Stimulated activated CD4-positive, alpha-beta T cell treated with anti-CD3 and anti-CD28 coated beads, TNF-alpha, amount 100 ng/mL, for 4 hours (primary cell): ENCODE results near the gene MDH2.
"Not testable (repeated sequence)": the region's sequence is repeated elsewhere in the genome, so short reads cannot be mapped to it uniquely, and the experiment has no call there.

ENCODE experiments used
- DNase-seq, 3 experiments: peaks; one replicate each; pipeline ENCODE4 v3.0.0-alpha.2; 2020; ENCODE audit warnings: low read depth in 3 of 3

Gene MDH2

DNA sequence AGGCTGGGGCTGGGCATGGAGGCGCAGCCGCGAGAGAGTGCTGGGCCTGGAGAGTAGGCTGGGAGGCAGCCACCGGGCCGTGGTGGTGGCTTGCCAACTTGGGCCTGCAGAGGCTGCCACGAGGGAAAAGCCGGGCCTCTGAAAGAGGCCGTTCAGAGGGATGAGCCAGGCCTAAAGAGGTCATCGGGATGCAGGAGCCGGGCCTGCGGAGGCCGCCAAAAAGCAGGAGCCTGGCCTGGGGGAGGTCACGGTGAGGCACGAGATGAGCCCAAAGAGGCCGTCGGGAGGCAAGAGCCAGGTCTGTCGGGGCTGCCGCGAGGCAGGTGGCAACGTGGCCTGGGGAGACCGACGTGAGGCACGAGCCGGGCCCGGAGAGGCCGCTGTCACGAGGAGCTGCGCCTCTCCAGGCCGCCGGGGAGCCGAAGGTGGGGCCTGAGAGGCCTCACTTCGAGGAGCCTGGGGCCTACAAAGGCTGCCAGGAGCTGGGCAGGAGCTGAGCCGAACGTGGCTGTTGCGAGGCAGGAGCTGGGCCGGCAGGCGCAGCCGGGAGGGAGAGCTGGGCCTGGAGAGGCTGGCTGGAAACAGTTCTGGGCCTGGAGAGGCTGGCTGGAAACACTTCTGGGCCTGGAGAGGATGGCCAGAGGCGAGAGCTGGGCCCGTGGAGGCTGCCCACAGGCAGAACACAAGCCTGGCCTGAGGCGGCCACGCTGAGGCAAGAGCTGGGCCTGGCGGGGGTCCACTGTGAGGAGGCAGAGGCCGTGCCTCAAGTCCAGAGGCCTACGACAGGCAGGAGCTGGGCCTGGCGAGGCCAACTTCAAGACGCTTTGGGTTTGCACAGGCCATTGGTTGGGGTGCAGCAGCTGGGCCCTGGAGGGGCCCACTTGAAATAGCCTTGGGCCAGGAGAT lies 24.6 kb downstream of the MDH2 start:
- no peak for DNase-seq

GRCh38 chr7:76073335-76073990 lies 25.6 kb downstream of the MDH2 start:
- no peak for DNase-seq

DNA sequence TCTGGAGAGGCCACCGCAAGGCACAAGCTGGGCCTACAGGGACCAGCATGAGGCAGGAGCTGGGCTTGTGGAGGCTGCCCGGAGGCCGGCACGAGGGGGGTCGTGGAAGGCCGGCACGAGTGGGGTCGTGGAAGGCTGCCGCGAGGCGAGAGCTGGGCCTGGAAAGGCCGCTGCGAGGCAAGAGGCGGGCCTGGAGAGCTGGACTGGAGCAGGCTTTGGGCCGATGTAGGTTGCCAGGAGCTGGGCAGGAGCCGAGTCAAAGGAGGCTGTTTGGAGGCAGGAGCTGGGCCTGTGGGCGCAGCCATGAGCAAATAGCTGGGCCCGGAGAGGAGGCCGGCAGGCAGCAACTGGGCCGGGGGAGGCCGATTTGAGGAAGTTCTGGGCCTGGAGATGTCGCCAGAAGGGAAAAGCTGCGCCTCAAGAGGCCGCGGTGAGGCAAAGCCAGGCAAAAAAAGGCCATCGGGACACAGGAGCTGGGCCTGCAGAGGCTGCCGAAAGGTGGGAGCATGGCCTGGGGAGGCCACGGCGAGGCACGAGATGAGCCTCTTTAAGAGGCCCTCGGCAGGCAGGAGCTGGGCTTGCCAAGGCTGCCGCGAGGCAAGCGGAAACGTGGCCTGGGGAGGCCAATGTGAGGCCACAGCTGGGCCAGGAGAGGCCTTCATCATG lies 26.5 kb downstream of the MDH2 start:
- no peak for DNase-seq

DNA sequence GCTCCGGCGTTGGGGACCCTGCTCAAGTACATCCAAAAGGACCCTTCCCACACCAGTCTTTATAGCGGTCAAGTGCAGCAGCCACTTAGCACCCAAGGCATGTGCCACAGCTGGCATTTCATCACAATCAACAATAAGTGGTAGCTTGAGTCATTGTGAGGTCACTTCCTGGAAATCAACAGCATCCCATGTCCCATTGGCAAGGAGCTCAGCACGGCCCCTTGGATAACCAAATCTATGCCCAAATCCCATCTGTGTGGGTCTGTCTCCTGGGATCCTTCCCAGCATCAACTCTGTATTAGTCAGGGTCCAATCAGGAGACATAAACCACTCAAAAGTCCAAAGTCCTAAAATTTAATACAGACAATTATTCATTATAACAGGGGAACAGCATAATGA lies 27.1 kb downstream of the MDH2 start:
- DNase-seq = no peak

DNA sequence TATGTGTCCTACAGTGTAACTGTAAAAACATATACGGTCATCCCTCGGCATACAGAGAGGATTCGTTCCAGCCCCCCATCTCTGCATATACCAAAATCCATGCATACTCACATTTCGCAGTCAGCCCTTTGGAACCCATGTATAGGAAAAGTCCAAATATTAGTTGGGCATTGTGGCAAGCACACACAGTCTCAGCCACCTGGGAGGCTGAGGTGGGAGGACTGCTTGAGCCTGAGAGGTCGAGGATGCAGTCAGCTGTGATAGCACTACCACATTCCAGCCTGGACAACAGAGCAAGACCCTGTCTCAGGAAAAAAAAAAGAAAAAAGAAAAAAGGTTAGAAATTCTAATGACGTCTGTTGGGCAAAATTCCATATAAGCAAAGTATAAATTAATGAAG lies 29.1 kb downstream of the MDH2 start:
- no peak for DNase-seq

DNA sequence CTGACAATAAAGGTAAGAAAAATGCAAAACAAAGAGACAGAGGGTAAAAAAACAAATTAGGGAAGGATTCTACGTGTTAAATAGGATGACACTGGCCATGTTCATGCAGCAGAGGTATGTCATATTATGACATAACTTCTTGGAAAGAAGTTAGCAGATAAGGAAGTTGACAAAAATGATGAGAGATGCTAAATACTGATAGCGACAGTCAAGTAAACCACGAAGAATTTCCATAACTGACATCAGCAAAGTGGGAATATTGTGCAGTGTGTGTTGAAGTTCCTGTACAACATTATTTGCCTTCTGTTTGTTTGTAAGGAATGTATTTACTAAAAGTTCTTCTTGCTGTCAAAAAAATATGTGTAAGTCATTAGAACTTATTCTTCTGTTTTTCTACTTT lies 29.5 kb downstream of the MDH2 start:
- no peak for DNase-seq

- no peak for DNase-seq
Observed at GRCh38 chr7:76080204-76080603, 32.3 kb downstream of the MDH2 start.

GRCh38 chr7:76084115-76084514 lies 36.2 kb downstream of the MDH2 start:
- not testable (repeated sequence) for DNase-seq

- no peak for DNase-seq
Observed at GRCh38 chr7:76086070-76086469, 38.2 kb downstream of the MDH2 start.

- DNase-seq = not testable (repeated sequence)
Observed at GRCh38 chr7:76087362-76087791, 39.5 kb downstream of the MDH2 start.

DNA sequence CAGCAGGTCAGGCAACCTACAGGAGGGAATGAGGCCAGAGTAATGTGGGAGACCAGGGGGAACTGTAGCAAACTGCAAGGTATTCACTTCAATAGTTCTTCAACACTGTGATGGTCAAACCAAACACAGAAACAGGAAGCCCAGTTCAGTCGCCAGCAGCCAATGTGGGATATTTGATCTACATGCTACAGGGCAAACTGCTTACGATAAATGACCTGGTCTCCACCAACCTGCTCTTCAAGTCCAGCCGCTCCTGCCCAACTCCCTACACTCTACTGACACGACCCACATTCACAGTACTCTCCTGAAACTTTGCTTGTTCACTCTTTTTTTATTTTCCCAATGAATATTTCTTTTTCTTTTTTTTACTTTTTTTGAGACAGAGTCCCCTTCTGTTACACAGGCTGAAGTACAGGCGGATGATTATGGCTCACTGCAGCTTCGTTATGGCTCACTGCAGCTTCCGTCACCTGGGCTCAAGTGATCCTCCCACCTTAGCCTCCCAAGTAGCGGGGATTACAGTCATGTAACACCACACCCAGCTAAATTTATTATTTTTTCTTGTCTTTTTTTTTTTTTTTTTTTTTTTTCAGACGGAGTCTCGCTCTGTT lies 42.1 kb downstream of the MDH2 start:
- DNase-seq = no peak

- DNase-seq = no peak
Observed at GRCh38 chr7:76091506-76091905, 43.6 kb downstream of the MDH2 start.

DNA sequence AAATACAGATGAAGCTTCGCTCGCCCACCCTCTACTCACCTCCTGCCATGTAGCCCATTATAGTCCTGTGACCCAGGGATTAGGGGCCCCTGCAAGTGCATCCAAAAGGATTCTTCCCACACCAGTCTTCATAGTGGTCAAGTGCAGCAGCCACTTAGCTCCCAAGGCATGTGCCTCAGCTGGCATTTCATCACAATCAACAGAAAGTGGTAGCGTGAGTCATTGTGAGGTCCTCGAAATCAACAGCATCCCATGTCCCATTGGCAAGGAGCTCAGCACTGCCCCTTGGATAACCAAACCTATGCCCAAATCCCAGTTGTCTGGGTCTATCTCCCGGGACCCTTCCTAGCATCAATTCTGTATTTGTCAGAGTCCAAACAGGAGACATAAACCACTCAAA lies 45.6 kb downstream of the MDH2 start:
- DNase-seq = not testable (repeated sequence)

DNA sequence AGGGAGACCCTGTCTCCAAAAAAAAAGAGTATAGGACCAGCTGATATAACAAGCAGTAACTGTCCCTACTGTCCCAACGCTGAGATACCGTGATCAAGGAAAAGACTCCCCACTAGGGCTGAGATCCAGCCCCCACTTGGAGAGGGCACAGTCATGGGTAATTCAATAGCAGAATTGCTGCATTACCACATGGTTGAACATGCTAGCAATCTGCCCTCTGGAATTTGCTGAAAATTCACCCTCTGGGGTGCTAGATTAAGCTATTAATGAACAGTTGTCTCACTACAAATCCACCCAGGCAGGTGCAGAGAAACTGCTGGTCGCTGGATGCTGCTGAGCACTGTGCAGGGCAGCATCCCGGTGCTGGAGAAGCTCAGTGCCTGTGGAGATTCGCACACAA lies 46.4 kb downstream of the MDH2 start:
- not testable (repeated sequence) for DNase-seq

DNA sequence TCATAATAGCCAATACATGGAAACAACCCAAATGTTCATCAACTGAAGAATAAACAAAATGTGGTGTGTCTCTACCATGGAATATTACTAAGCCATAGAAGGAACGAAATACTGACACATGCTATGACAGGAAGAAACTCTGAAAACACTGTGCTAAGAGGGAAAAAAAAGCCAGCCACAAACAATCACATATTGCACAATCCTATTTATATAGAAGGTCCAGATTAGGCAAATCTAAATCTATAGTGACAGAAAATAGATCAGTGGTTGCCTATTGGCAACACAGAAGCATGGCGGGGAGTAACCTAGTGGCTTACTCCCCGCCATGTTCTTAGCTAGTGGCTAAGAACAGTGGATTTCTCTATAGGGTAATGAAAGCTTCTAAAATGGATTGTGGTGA lies 48.0 kb downstream of the MDH2 start:
- no peak for DNase-seq

DNA sequence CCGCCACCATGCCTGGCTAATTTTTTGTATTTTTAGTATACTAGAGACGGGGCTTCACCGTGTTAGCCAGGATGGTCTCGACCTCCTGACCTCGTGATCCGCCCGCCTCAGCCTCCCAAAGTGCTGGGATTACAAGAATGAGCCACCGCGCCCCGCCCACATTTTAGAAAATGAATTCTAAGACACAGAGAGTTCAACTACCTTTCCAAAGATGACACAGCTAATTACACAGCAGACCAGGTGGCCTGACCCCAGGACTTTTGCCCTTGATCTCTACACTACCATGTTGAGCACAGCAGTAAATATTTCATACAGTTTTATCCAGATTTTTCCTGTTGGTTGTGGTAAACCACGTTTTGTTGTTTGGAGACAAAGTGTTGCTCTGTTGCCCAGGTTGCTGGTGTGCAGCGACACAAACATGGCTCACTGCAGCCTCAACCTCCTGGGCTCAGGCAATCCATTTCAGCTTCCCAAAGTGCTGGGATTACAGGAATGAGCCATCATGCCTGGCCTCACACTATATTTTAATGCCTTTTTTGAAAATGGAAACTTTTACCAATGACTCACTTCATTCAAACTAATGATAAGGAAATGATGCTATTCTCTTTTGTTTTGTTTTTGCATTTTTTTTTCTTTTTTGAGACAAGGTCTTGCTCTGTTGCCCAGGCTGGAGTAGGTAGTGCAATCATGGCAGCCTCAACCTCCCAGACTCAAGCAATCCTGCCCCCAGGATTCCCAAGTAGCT lies 54.0 kb downstream of the MDH2 start:
- not testable (repeated sequence) for DNase-seq

DNA sequence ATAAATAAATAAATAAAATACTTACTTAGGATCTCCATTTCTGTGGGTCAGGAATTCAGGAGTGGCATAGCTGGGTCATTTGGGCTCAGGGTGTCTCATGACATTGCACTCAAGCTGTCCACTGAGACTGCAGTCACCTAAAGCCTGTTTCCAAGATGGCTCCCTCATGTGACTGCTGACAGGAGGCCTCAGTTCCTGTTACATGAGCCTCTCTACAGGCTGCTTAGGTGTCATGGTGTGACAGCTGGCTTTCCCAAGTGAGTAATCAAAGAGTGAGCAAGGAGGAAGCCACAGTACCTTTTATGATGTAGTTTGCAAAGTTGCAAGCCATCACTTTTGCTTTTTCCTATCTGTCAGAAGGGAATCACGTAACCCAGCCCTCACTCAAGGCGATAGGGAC lies 55.9 kb downstream of the MDH2 start:
- DNase-seq = not testable (repeated sequence)

- not testable (repeated sequence) for DNase-seq
Observed at GRCh38 chr7:76106130-76106529, 58.2 kb downstream of the MDH2 start.

GRCh38 chr7:76106893-76107292 lies 59.0 kb downstream of the MDH2 start:
- DNase-seq = no peak

- no peak for DNase-seq
Observed at GRCh38 chr7:76108540-76109233, 60.8 kb downstream of the MDH2 start.
